Measurements from ENCODE around the gene LAIR1. TPM values are rescaled to one million over a fixed set of nuclear protein-coding genes. Genes with fewer than 3 reads are reported as not detected.
A peak's percentile ranks its signal among the peaks of the same experiment; 100 is the strongest.
"Not testable (repeated sequence)": the region's sequence is repeated elsewhere in the genome, so short reads cannot be mapped to it uniquely, and the experiment has no call there.

The LAIR1 gene
- total RNA-seq, 2 experiments from 2014 or later, result 4.3 TPM; not detected in 1

DNA sequence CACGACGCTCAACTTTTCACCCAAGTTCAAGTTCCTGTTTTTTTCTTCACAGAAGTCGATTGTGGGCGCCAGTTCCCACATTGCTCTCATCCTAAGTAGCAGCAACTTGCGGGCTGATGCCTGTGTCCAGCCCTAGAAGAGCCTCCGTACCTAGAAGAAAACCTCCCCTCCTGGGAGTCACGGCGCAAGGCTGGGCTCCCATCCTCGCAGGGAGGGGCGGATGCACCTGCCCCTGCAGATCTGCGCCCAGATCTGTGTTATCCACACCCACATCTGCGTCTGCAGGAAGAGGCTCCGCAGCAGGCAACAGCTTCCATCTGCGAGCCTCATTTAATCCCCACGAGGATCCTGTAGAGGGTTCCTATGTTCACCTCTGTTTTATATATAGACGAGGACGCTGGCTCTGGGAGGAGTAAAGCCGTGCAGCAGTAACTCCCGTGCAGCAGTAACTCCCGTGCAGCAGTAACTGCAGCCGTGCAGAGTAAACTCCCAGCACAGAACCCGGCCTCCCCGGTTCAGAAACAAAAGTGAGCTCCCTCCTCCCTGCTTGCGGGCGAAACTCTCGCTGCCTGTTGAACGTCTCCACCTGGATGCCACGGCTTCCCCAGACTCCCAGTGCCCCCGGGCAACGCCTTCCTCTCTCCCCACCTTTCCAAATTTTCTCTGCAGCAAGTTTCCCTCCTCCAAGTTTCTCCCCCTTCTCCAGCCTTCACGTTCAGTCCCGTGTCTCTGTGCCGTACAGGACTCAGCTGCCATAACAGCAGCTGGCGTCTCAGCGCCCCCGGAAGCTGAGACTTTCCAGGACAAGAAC is 23.5 kb upstream of the LAIR1 start:
- Histone ChIP-seq H3K4me1 (ENCODE audit: insufficient read depth, low read length, poor library complexity, severe bottlenecking) (peaks cover 33% of the 10 kb centered on the region), H2AFZ (ENCODE audit: low read length) (no peak overlapping the region), H3K36me3 (ENCODE audit: insufficient read depth, low read length) (no peaks in the 10 kb centered on the region), H3K79me2 (ENCODE audit: insufficient read depth, low read depth, low read length) (no peaks in the 10 kb centered on the region), H3K4me3 (ENCODE audit: low read depth, low read length, poor library complexity, severe bottlenecking) (peak overlapping the region; percentile 54), H3K9me3 (ENCODE audit: low read length) (no peaks in the 10 kb centered on the region), H4K20me1 (ENCODE audit: insufficient read depth, low read length) (peaks cover 14% of the 10 kb centered on the region; the same call in 1 of the 2 replicates), H3K4me2 (ENCODE audit: low read length) (peak overlapping the region; percentile 66), H3K27ac (ENCODE audit: low read depth, low read length, poor library complexity, severe bottlenecking) (no peak overlapping the region), H3K9me2 (ENCODE audit: insufficient read depth, low read length) (no peaks in the 10 kb centered on the region)
- intact Hi-C loops (cut with micrococcal nuclease; ENCODE audit: unreplicated experiment), result loop anchor here (1.0 kb wide), 1 partner anchor 64 kb away; no protein-coding TSS in a partner anchor
- CTCF ChIA-PET (ENCODE audit: unreplicated experiment), result no interaction called here
- TF ChIP-seq, protein P1, sequence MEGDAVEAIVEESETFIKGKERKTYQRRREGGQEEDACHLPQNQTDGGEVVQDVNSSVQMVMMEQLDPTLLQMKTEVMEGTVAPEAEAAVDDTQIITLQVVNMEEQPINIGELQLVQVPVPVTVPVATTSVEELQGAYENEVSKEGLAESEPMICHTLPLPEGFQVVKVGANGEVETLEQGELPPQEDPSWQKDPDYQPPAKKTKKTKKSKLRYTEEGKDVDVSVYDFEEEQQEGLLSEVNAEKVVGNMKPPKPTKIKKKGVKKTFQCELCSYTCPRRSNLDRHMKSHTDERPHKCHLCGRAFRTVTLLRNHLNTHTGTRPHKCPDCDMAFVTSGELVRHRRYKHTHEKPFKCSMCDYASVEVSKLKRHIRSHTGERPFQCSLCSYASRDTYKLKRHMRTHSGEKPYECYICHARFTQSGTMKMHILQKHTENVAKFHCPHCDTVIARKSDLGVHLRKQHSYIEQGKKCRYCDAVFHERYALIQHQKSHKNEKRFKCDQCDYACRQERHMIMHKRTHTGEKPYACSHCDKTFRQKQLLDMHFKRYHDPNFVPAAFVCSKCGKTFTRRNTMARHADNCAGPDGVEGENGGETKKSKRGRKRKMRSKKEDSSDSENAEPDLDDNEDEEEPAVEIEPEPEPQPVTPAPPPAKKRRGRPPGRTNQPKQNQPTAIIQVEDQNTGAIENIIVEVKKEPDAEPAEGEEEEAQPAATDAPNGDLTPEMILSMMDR (conservative IDR thresholded peaks at IDR 0.05; ENCODE audit: low read length), result no peak
- no peak for TF ChIP-seq EZH2phosphoT487 (IDR thresholded peaks at IDR 0.05; ENCODE audit: borderline replicate concordance, low read depth, low read length)
- no TSS peak for BruUV-seq (replicated peaks)
- peak; percentile 60 for DNase-seq (ENCODE audit: low spot score)
- POLR2A ChIA-PET, result interaction anchor here (0.6 to 0.7 kb wide), 2 partner anchors 12 to 31 kb away, joined by 3 read pairs; no protein-coding TSS in a partner anchor

DNA sequence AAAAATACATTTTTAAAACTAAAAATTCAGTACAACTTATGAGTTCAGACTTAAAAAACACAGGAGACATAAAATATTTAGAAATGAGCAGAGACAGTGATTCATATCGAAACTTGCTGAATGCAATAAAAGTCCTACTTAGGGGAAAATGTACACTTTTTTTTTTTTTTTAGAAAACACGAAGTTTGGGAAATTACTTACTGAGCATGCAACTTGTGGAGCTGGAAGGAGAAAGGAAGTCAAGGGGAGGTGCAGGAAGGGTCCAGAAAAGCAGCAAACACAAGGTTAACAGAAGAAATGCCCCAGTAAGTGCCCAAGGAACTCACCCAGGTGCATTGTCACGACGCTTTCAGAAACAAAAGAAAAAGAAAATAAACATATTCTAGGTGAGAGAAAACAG is 18.6 kb upstream of the LAIR1 start:
- peaks cover 4% of the 10 kb centered on the region; the same call in 1 of the 2 replicates for H3K9me3 ChIP-seq (ENCODE audit: low read length)
- BruUV-seq (replicated peaks), result no TSS peak
- CTCF ChIA-PET (ENCODE audit: unreplicated experiment), result no interaction called here
- H3K4me3 ChIP-seq (ENCODE audit: low read depth, low read length, poor library complexity, severe bottlenecking), result no peak overlapping the region
- intact Hi-C loops (cut with micrococcal nuclease; ENCODE audit: unreplicated experiment), result no loop called here
- H3K36me3 ChIP-seq (ENCODE audit: insufficient read depth, low read length), result no peaks in the 10 kb centered on the region
- no peak overlapping the region for H3K27ac ChIP-seq (ENCODE audit: low read depth, low read length, poor library complexity, severe bottlenecking)
- no peaks in the 10 kb centered on the region for H3K9me2 ChIP-seq (ENCODE audit: insufficient read depth, low read length)
- H2AFZ ChIP-seq (ENCODE audit: low read length), result no peak overlapping the region
- TF ChIP-seq, protein P1 (conservative IDR thresholded peaks at IDR 0.05; ENCODE audit: low read length), result no peak
- no peak for TF ChIP-seq EZH2phosphoT487 (IDR thresholded peaks at IDR 0.05; ENCODE audit: borderline replicate concordance, low read depth, low read length)
- H3K4me1 ChIP-seq (ENCODE audit: insufficient read depth, low read length, poor library complexity, severe bottlenecking), result peaks cover 21% of the 10 kb centered on the region
- POLR2A ChIA-PET, result no interaction called here
- H3K79me2 ChIP-seq (ENCODE audit: insufficient read depth, low read depth, low read length), result no peaks in the 10 kb centered on the region
- no peak for DNase-seq (ENCODE audit: low spot score)
- no peak overlapping the region for H3K4me2 ChIP-seq (ENCODE audit: low read length)
- H4K20me1 ChIP-seq (ENCODE audit: insufficient read depth, low read length), result no peaks in the 10 kb centered on the region

DNA sequence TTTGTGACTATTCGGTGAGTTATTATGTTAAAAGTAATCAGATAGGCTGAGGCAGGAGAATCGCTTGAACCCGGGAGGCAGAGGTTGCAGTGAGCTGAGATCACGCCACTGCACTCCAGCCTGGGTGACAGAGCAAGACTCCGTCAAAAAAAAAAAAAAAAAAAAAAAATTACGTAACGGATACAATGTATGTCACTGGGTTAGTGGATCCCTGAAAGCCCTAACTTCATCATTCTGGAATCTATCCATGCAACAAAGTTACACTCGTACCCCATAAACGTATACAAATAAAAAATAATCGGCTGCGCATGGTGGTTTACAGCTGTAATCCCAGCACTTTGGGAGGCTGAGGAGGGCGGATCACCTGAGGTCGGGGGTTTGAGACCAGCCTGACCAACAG is 17.3 kb upstream of the LAIR1 start:
- BruUV-seq (replicated peaks); CTCF ChIA-PET (ENCODE audit: unreplicated experiment); H3K36me3 ChIP-seq (ENCODE audit: insufficient read depth, low read length): not testable (repeated sequence)

More for the DNA sequence above, 17.3 kb upstream of the LAIR1 start:
- intact Hi-C loops (cut with micrococcal nuclease; ENCODE audit: unreplicated experiment); H3K79me2 ChIP-seq (ENCODE audit: insufficient read depth, low read depth, low read length); H3K27ac ChIP-seq (ENCODE audit: low read depth, low read length, poor library complexity, severe bottlenecking); H3K9me3 ChIP-seq (ENCODE audit: low read length); H3K4me2 ChIP-seq (ENCODE audit: low read length); DNase-seq (ENCODE audit: low spot score); H3K9me2 ChIP-seq (ENCODE audit: insufficient read depth, low read length); H2AFZ ChIP-seq (ENCODE audit: low read length); H3K4me3 ChIP-seq (ENCODE audit: low read depth, low read length, poor library complexity, severe bottlenecking); H4K20me1 ChIP-seq (ENCODE audit: insufficient read depth, low read length): not testable (repeated sequence)
- POLR2A ChIA-PET, result interaction anchor here (1.3 kb wide), 1 partner anchor 9 kb away, joined by 3 read pairs; no protein-coding TSS in a partner anchor
- peaks cover 23% of the 10 kb centered on the region for H3K4me1 ChIP-seq (ENCODE audit: insufficient read depth, low read length, poor library complexity, severe bottlenecking)
